ENCODE data around the gene IQCM.

The IQCM gene

DNA sequence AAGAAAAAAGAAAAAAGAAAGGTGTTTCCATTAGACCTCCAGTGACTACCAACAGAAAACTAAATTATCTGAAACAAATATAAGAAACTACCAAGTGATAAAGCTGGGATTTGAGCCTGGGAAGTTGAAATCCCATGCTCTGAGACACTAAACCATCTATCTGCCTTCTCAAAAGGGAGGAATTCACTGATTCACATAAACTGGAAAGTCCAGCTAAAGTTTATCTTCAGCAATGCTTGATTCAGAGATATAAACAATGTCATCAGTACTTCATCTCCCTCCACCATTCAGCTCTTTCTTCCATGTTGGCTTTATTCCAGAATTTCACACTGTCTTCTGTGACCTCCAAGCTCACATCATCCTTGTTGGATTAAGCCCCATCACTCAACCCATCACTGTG, 96.3 kb downstream of the IQCM start:
- no peak for TF ChIP-seq CTBP1 (IDR thresholded peaks at IDR 0.05; ENCODE audit: borderline replicate concordance)
- no peak for TF ChIP-seq SP1 (IDR thresholded peaks at IDR 0.05)
- TF ChIP-seq HDGF (IDR thresholded peaks at IDR 0.05; ENCODE audit: borderline replicate concordance), result no peak
- TF ChIP-seq BHLHE40 (IDR thresholded peaks at IDR 0.05; ENCODE audit: borderline replicate concordance), result no peak
- no peak for TF ChIP-seq ARNT (IDR thresholded peaks at IDR 0.05)
- TF ChIP-seq NFRKB (IDR thresholded peaks at IDR 0.05), result no peak
- TF ChIP-seq LEF1 (IDR thresholded peaks at IDR 0.05; ENCODE audit: borderline replicate concordance), result no peak
- TF ChIP-seq FOXK2 (IDR thresholded peaks at IDR 0.05), result no peak
- no peak for TF ChIP-seq FOXM1 (IDR thresholded peaks at IDR 0.05; ENCODE audit: borderline replicate concordance)
- ChIA-PET CTCF (no interaction called here), POLR2A (no interaction called here)
- no peak for DNase-seq (ENCODE audit: extremely low spot score)

DNA sequence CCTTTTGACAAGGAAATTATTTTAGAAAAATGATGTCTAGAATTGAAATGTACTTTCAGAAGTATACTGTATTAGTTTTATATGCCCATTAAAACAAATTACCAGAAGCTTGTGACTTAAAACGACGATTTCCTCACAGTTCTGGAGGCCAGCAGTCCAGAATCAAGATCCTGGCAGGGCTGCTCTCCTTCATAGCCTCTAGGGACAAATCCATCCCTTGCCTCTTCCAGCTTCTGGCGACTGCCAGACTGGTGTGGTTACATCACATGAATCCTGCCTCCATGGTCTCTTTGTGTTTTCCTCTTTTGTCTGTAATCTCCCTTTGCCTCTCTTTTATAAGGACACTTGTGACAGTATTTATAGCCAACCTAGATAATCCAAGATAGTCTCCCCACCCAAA, 97.1 kb downstream of the IQCM start:
- no peak for DNase-seq (ENCODE audit: extremely low spot score)
- ChIA-PET CTCF (no interaction called here), POLR2A (no interaction called here)
- TF ChIP-seq FOXM1 (IDR thresholded peaks at IDR 0.05; ENCODE audit: borderline replicate concordance) (no peak), BHLHE40 (IDR thresholded peaks at IDR 0.05; ENCODE audit: borderline replicate concordance) (no peak), SUZ12 (IDR thresholded peaks at IDR 0.05) (no peak), ZNF384 (IDR thresholded peaks at IDR 0.05) (no peak), L3MBTL2 (conservative IDR thresholded peaks at IDR 0.05) (no peak), FOXA1 (IDR thresholded peaks at IDR 0.05) (no peak), ELF4 (IDR thresholded peaks at IDR 0.05) (no peak), CTBP1 (IDR thresholded peaks at IDR 0.05; ENCODE audit: borderline replicate concordance) (no peak), LEF1 (IDR thresholded peaks at IDR 0.05; ENCODE audit: borderline replicate concordance) (no peak), HDGF (IDR thresholded peaks at IDR 0.05; ENCODE audit: borderline replicate concordance) (no peak), NFRKB (IDR thresholded peaks at IDR 0.05) (no peak), SP1 (IDR thresholded peaks at IDR 0.05) (no peak), TARDBP (IDR thresholded peaks at IDR 0.05) (no peak), ARNT (IDR thresholded peaks at IDR 0.05) (no peak), FOXK2 (IDR thresholded peaks at IDR 0.05) (no peak)
- TF ChIP-seq, protein P1, sequence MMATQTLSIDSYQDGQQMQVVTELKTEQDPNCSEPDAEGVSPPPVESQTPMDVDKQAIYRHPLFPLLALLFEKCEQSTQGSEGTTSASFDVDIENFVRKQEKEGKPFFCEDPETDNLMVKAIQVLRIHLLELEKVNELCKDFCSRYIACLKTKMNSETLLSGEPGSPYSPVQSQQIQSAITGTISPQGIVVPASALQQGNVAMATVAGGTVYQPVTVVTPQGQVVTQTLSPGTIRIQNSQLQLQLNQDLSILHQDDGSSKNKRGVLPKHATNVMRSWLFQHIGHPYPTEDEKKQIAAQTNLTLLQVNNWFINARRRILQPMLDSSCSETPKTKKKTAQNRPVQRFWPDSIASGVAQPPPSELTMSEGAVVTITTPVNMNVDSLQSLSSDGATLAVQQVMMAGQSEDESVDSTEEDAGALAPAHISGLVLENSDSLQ (IDR thresholded peaks at IDR 0.05), result no peak

DNA sequence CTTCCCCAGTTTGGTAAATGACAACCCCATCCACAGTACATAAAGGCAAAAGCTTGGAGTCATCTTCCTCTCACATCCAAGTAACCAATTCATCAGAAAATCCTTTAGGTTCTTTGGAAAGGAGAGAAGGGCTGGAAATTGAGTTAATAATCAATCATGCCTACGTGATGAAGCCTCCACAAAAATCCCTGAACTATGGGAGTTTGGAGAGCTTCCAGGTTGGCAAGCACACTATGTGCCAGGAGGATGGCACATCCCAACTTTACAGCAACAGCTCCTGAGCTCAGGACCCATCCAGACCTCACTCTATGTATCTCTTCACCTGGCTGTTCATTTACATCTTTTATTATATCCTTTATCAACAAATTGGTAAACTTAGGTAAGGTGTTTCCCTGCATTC, 98.9 kb downstream of the IQCM start:
- no peak for TF ChIP-seq FOXA1 (IDR thresholded peaks at IDR 0.05)
- TF ChIP-seq HDGF (IDR thresholded peaks at IDR 0.05; ENCODE audit: borderline replicate concordance), result no peak
- no peak for TF ChIP-seq ZNF384 (IDR thresholded peaks at IDR 0.05)
- TF ChIP-seq FOXM1 (IDR thresholded peaks at IDR 0.05; ENCODE audit: borderline replicate concordance), result no peak
- no peak for TF ChIP-seq CTBP1 (IDR thresholded peaks at IDR 0.05; ENCODE audit: borderline replicate concordance)
- no peak for TF ChIP-seq SP1 (IDR thresholded peaks at IDR 0.05)
- TF ChIP-seq ELF4 (IDR thresholded peaks at IDR 0.05), result no peak
- TF ChIP-seq LEF1 (IDR thresholded peaks at IDR 0.05; ENCODE audit: borderline replicate concordance), result no peak
- no peak for TF ChIP-seq BHLHE40 (IDR thresholded peaks at IDR 0.05; ENCODE audit: borderline replicate concordance)
- no peak for TF ChIP-seq NFRKB (IDR thresholded peaks at IDR 0.05)
- TF ChIP-seq, protein P1 (IDR thresholded peaks at IDR 0.05), result no peak
- TF ChIP-seq ARNT (IDR thresholded peaks at IDR 0.05), result no peak
- no peak for TF ChIP-seq TARDBP (IDR thresholded peaks at IDR 0.05)
- TF ChIP-seq L3MBTL2 (conservative IDR thresholded peaks at IDR 0.05), result no peak
- TF ChIP-seq SUZ12 (IDR thresholded peaks at IDR 0.05), result no peak
- TF ChIP-seq FOXK2 (IDR thresholded peaks at IDR 0.05), result no peak
- ChIA-PET CTCF (no interaction called here), POLR2A (no interaction called here)
- no peak for DNase-seq (ENCODE audit: extremely low spot score)

DNA sequence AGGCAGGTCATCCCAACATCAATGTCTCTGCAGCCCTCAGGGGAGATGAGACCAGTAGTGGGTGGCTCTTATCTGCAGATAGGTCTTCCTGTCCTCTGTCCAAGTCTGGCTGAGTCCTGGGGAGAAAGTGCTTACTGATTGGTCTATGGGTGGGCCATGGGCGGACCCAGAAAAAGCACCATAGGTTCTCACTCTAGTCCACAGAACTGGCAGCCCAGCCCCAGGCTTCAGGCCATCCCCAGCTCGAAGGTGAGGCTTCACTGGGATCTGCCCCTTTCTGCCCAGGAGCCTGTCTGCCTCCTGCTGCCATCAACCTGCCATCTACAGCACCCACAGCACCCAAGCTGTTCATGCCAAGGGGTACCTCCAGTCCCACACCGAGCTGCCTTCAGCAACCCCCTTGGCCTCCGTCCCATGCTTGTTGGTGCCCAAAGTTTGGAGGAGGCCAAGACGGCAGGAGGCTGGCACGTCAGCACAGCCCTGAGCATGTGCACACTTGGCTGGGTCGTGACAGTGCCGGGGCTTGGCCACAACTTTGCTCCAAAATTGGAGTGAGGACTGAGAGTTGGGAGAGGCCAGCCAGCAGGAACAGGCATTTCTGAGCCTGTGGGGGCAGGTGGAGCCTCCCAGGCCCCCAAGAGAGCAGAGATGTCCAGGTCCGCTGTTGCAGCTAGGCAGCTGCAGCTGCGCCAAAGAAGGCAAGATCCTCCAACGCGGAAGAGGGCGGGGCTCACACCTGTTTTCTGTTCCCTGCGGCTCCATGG, 99.6 kb downstream of the IQCM start:
- ChIA-PET POLR2A (no interaction called here), CTCF (no interaction called here)
- no peak for DNase-seq (ENCODE audit: extremely low spot score)
- TF ChIP-seq SP1 (IDR thresholded peaks at IDR 0.05) (no peak), TARDBP (IDR thresholded peaks at IDR 0.05) (no peak), FOXM1 (IDR thresholded peaks at IDR 0.05; ENCODE audit: borderline replicate concordance) (no peak), BHLHE40 (IDR thresholded peaks at IDR 0.05; ENCODE audit: borderline replicate concordance) (no peak), FOXA1 (IDR thresholded peaks at IDR 0.05) (no peak), FOXK2 (IDR thresholded peaks at IDR 0.05) (no peak), ARNT (IDR thresholded peaks at IDR 0.05) (no peak), ZNF384 (IDR thresholded peaks at IDR 0.05) (no peak), LEF1 (IDR thresholded peaks at IDR 0.05; ENCODE audit: borderline replicate concordance) (no peak), NFRKB (IDR thresholded peaks at IDR 0.05) (no peak), HDGF (IDR thresholded peaks at IDR 0.05; ENCODE audit: borderline replicate concordance) (no peak), CTBP1 (IDR thresholded peaks at IDR 0.05; ENCODE audit: borderline replicate concordance) (no peak)
- TF ChIP-seq, protein P1 (IDR thresholded peaks at IDR 0.05), result no peak

DNA sequence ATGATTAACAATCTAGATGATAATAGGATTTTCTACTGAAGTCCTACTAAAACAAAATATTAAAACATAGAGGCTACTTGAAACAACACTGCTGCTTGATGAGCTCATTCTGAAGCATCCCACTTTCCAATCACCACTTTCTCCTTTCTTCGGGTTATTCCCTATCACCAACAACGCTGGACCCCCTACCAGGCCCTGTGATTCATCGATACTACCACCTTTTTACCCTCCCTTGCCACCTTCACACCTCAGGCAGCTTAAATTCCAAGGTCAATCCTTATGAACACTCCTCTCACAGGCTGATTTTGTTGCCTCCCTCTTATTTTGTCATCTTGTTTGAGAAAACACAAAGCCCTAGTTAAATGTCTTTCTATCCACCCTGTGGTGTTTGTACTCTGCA, 102.6 kb downstream of the IQCM start:
- POLR2A ChIA-PET, result no interaction called here
- DNase-seq (ENCODE audit: extremely low spot score), result no peak
- TF ChIP-seq HDGF (IDR thresholded peaks at IDR 0.05; ENCODE audit: borderline replicate concordance) (no peak), FOXK2 (IDR thresholded peaks at IDR 0.05) (no peak), SP1 (IDR thresholded peaks at IDR 0.05) (no peak), LEF1 (IDR thresholded peaks at IDR 0.05; ENCODE audit: borderline replicate concordance) (no peak), FOXM1 (IDR thresholded peaks at IDR 0.05; ENCODE audit: borderline replicate concordance) (no peak), FOXA1 (IDR thresholded peaks at IDR 0.05) (no peak), SUZ12 (IDR thresholded peaks at IDR 0.05) (no peak)
- TF ChIP-seq, protein P1 (IDR thresholded peaks at IDR 0.05), result no peak
- CTCF ChIA-PET, result no interaction called here
